HEK293 (cell line): ENCODE results near the gene PDXDC1.

Source experiments
- CTCF ChIA-PET: fragments of 350-600 bp; formaldehyde crosslinking; extraction: SDS; loops from one replicate; lab custom pipeline; 2021; ENCODE audit warnings: antibody characterized with exemption; lab: Yijun Ruan, JAX
- POLR2A ChIA-PET: fragments of 300-600 bp; formaldehyde crosslinking; extraction: SDS; loops from one replicate; lab custom pipeline; 2020; ENCODE audit warnings: antibody characterized with exemption, inconsistent platforms; lab: Yijun Ruan, JAX
- H3K27ac ChIP-seq: fragments of 200-500 bp; sonication (Bioruptor generic); 2 replicates; pipeline ENCODE4 v1.5.1; 2014; ENCODE audit warnings: low read depth, low read length, control low read depth, inconsistent platforms; ENCODE audit errors: extremely low read depth
- H3K36me3 ChIP-seq, 2 experiments: fragments of 200-500 bp in 1 of 2; sonication (Bioruptor generic) in 1 of 2; 1 replicate in 1 of 2; 2 replicates in 1 of 2; pipeline ENCODE4 v1.5.1; 2014 to 2017; ENCODE audit warnings: inconsistent platforms in 2 of 2, low read length in 2 of 2; ENCODE audit not compliant: control insufficient read depth in 2 of 2, insufficient read depth in 1 of 2
- H3K4me1 ChIP-seq: fragments of 200-500 bp; sonication (Bioruptor generic); 2 replicates; pipeline ENCODE4 v1.5.1; 2014; ENCODE audit warnings: mild to moderate bottlenecking, low read length, inconsistent platforms; ENCODE audit not compliant: control insufficient read depth, insufficient read depth
- H3K4me3 ChIP-seq: 2 replicates; pipeline ENCODE4 v1.5.1; 2011; ENCODE audit warnings: low read depth, mild to moderate bottlenecking, control low read depth, low read length, moderate library complexity
- H3K9me3 ChIP-seq: fragments of 200-500 bp; sonication (Bioruptor generic); 2 replicates; pipeline ENCODE4 v1.5.1; 2014; ENCODE audit warnings: low read depth, low read length, inconsistent platforms; ENCODE audit not compliant: control insufficient read depth, insufficient read depth
- MEIS1 ChIP-seq: sonication (generic); formaldehyde crosslinking; IDR thresholded peaks from 2 replicates; pipeline ENCODE4 v1.8.1; 2022; ENCODE audit warnings: missing genetic modification reagents, mild to moderate bottlenecking, borderline replicate concordance
- SCRT1 ChIP-seq: fragments of 450-650 bp; formaldehyde crosslinking; IDR thresholded peaks from 2 replicates; pipeline ENCODE4 v1.5.1; 2016; ENCODE audit warnings: missing biosample characterization, missing genetic modification characterization, borderline replicate concordance
- YY2 ChIP-seq: fragments of 450-650 bp; formaldehyde crosslinking; IDR thresholded peaks from 2 replicates; pipeline ENCODE4 v1.5.1; 2016; ENCODE audit warnings: missing biosample characterization, missing genetic modification characterization
- ZEB2 ChIP-seq: fragments of 450-650 bp; formaldehyde crosslinking; IDR thresholded peaks from 2 replicates; pipeline ENCODE4 v1.5.1; 2016; ENCODE audit warnings: missing biosample characterization, missing genetic modification characterization
- ZNF133 ChIP-seq: fragments of 450-650 bp; formaldehyde crosslinking; IDR thresholded peaks from 2 replicates; pipeline ENCODE4 v1.5.1; 2016; ENCODE audit warnings: missing biosample characterization, missing genetic modification characterization
- ZNF2 ChIP-seq: fragments of 450-650 bp; formaldehyde crosslinking; IDR thresholded peaks from 2 replicates; pipeline ENCODE4 v1.5.1; 2016; ENCODE audit warnings: missing biosample characterization, missing genetic modification characterization
- ZNF214 ChIP-seq: fragments of 450-650 bp; formaldehyde crosslinking; IDR thresholded peaks from 2 replicates; pipeline ENCODE4 v1.5.1; 2017; ENCODE audit warnings: missing biosample characterization, mild to moderate bottlenecking, missing genetic modification characterization, borderline replicate concordance
- ZNF24 ChIP-seq: fragments of 450-650 bp; formaldehyde crosslinking; IDR thresholded peaks from 2 replicates; pipeline ENCODE4 v1.5.1; 2016; ENCODE audit warnings: missing biosample characterization, missing genetic modification characterization
- ZNF37A ChIP-seq: fragments of 450-650 bp; IDR thresholded peaks from 2 replicates; pipeline ENCODE4 v1.5.1; 2018; ENCODE audit warnings: missing biosample characterization, missing genetic modification characterization
- ZNF473 ChIP-seq: fragments of 450-650 bp; formaldehyde crosslinking; IDR thresholded peaks from 2 replicates; pipeline ENCODE4 v1.5.1; 2017; ENCODE audit warnings: missing biosample characterization, missing genetic modification characterization
- ZNF624 ChIP-seq: fragments of 450-650 bp; formaldehyde crosslinking; IDR thresholded peaks from 2 replicates; pipeline ENCODE4 v1.5.1; 2017; ENCODE audit warnings: missing biosample characterization, missing genetic modification characterization
- ZNF664 ChIP-seq: fragments of 450-650 bp; formaldehyde crosslinking; IDR thresholded peaks from 2 replicates; pipeline ENCODE4 v1.5.1; 2016; ENCODE audit warnings: missing biosample characterization, missing genetic modification characterization
- TF ChIP-seq, protein P1 (sequence below): fragments of 450-650 bp; formaldehyde crosslinking; IDR thresholded peaks from 2 replicates; pipeline ENCODE4 v1.5.1; 2017; ENCODE audit warnings: missing biosample characterization, missing genetic modification characterization
- TF ChIP-seq, protein P2 (sequence below): fragments of 450-650 bp; formaldehyde crosslinking; IDR thresholded peaks from 2 replicates; pipeline ENCODE4 v1.5.1; 2016; ENCODE audit warnings: missing biosample characterization, missing genetic modification characterization, borderline replicate concordance
- TF ChIP-seq, protein P3 (sequence below): fragments of 450-650 bp; formaldehyde crosslinking; IDR thresholded peaks from 2 replicates; pipeline ENCODE4 v1.5.1; 2016; ENCODE audit warnings: missing biosample characterization, missing genetic modification characterization
- TF ChIP-seq, protein P4 (sequence below): fragments of 450-650 bp; formaldehyde crosslinking; IDR thresholded peaks from 2 replicates; pipeline ENCODE4 v1.5.1; 2017; ENCODE audit warnings: missing biosample characterization, missing genetic modification characterization

PDXDC1 gene

DNA sequence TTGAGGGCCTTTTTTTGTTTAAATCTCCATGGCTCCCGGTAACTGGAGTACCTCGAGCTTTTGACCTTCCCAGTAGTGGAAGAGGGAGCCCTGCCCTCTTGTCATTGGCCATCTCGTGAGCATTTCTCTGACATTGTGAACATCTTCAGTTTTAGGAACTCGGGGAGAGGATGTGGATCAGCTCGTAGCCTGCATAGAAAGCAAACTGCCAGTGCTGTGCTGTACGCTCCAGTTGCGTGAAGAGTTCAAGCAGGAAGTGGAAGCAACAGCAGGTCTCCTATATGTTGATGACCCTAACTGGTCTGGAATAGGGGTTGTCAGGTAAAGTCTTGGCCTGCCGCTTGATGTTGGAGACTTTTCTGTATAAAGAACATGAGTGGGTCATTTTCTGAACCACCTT lies 56.8 kb downstream of the PDXDC1 start:
- H3K4me1 ChIP-seq = no peaks in the 10 kb centered on the region
- POLR2A ChIA-PET = no interaction called here
- H3K4me3 ChIP-seq = no peak overlapping the region
- no peak for TF ChIP-seq ZEB2 (tag by site-specific recombination)
- no peak for TF ChIP-seq ZNF133
- no peak for TF ChIP-seq ZNF2
- TF ChIP-seq, protein P1, sequence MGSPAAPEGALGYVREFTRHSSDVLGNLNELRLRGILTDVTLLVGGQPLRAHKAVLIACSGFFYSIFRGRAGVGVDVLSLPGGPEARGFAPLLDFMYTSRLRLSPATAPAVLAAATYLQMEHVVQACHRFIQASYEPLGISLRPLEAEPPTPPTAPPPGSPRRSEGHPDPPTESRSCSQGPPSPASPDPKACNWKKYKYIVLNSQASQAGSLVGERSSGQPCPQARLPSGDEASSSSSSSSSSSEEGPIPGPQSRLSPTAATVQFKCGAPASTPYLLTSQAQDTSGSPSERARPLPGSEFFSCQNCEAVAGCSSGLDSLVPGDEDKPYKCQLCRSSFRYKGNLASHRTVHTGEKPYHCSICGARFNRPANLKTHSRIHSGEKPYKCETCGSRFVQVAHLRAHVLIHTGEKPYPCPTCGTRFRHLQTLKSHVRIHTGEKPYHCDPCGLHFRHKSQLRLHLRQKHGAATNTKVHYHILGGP = no peak
- TF ChIP-seq ZNF624 (tag by site-specific recombination) = no peak
- no peak for TF ChIP-seq ZNF664 (tag by site-specific recombination)
- TF ChIP-seq, protein P2, sequence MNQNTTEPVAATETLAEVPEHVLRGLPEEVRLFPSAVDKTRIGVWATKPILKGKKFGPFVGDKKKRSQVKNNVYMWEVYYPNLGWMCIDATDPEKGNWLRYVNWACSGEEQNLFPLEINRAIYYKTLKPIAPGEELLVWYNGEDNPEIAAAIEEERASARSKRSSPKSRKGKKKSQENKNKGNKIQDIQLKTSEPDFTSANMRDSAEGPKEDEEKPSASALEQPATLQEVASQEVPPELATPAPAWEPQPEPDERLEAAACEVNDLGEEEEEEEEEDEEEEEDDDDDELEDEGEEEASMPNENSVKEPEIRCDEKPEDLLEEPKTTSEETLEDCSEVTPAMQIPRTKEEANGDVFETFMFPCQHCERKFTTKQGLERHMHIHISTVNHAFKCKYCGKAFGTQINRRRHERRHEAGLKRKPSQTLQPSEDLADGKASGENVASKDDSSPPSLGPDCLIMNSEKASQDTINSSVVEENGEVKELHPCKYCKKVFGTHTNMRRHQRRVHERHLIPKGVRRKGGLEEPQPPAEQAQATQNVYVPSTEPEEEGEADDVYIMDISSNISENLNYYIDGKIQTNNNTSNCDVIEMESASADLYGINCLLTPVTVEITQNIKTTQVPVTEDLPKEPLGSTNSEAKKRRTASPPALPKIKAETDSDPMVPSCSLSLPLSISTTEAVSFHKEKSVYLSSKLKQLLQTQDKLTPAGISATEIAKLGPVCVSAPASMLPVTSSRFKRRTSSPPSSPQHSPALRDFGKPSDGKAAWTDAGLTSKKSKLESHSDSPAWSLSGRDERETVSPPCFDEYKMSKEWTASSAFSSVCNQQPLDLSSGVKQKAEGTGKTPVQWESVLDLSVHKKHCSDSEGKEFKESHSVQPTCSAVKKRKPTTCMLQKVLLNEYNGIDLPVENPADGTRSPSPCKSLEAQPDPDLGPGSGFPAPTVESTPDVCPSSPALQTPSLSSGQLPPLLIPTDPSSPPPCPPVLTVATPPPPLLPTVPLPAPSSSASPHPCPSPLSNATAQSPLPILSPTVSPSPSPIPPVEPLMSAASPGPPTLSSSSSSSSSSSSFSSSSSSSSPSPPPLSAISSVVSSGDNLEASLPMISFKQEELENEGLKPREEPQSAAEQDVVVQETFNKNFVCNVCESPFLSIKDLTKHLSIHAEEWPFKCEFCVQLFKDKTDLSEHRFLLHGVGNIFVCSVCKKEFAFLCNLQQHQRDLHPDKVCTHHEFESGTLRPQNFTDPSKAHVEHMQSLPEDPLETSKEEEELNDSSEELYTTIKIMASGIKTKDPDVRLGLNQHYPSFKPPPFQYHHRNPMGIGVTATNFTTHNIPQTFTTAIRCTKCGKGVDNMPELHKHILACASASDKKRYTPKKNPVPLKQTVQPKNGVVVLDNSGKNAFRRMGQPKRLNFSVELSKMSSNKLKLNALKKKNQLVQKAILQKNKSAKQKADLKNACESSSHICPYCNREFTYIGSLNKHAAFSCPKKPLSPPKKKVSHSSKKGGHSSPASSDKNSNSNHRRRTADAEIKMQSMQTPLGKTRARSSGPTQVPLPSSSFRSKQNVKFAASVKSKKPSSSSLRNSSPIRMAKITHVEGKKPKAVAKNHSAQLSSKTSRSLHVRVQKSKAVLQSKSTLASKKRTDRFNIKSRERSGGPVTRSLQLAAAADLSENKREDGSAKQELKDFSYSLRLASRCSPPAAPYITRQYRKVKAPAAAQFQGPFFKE = no peak
- no peak for TF ChIP-seq SCRT1 (tag by site-specific recombination)
- no peak for TF ChIP-seq YY2 (tag by site-specific recombination)
- no peak for TF ChIP-seq ZNF473 (tag by site-specific recombination)
- no peak for TF ChIP-seq ZNF24 (tag by site-specific recombination)
- no peak for TF ChIP-seq MEIS1 (CRISPR knock-in tag)
- no peak for TF ChIP-seq ZNF214
- TF ChIP-seq ZNF37A (tag by site-specific recombination) = no peak
- TF ChIP-seq, protein P3, sequence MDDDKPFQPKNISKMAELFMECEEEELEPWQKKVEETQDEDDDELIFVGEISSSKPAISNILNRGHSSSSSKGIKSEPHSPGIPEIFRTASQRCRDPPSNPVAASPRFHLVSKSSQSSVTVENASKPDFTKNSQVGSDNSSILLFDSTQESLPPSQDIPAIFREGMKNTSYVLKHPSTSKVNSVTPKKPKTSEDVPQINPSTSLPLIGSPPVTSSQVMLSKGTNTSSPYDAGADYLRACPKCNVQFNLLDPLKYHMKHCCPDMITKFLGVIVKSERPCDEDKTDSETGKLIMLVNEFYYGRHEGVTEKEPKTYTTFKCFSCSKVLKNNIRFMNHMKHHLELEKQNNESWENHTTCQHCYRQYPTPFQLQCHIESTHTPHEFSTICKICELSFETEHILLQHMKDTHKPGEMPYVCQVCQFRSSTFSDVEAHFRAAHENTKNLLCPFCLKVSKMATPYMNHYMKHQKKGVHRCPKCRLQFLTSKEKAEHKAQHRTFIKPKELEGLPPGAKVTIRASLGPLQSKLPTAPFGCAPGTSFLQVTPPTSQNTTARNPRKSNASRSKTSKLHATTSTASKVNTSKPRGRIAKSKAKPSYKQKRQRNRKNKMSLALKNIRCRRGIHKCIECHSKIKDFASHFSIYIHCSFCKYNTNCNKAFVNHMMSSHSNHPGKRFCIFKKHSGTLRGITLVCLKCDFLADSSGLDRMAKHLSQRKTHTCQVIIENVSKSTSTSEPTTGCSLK (tag by site-specific recombination) = no peak
- TF ChIP-seq, protein P4, sequence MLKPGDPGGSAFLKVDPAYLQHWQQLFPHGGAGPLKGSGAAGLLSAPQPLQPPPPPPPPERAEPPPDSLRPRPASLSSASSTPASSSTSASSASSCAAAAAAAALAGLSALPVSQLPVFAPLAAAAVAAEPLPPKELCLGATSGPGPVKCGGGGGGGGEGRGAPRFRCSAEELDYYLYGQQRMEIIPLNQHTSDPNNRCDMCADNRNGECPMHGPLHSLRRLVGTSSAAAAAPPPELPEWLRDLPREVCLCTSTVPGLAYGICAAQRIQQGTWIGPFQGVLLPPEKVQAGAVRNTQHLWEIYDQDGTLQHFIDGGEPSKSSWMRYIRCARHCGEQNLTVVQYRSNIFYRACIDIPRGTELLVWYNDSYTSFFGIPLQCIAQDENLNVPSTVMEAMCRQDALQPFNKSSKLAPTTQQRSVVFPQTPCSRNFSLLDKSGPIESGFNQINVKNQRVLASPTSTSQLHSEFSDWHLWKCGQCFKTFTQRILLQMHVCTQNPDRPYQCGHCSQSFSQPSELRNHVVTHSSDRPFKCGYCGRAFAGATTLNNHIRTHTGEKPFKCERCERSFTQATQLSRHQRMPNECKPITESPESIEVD (tag by site-specific recombination) = no peak
- TF ChIP-seq, all 188 proteins: peak for 0
- H3K9me3 ChIP-seq = no peaks in the 10 kb centered on the region
- no peak overlapping the region for H3K27ac ChIP-seq
- CTCF ChIA-PET = no interaction called here
- peaks cover 9 to 88% of the 10 kb centered on the region in 2 experiments; a peak in 2 of 3 replicates for H3K36me3 ChIP-seq
